Panc1 (cell line): Measurements from ENCODE around the gene VDR. TPM values are rescaled to one million over a fixed set of nuclear protein-coding genes. Genes with fewer than 3 reads are reported as not detected.

ENCODE experiments used
- ATAC-seq: fragments of 200-7000 bp; cut with Tn5 transposase; 2 replicates; pipeline ENCODE4 v1.9.1; 2020; ENCODE audit warnings: mild to moderate bottlenecking, moderate library complexity
- BruUV-seq: library from RNA; stranded (reverse); fragments of 400-500 nt; replicated peaks from 2 replicates; lab custom pipeline; 2021; lab: Mats Ljungman, UMichigan
- CTCF ChIA-PET: fragments of 300-600 bp; sonication (Branson Sonifier 250); formaldehyde crosslinking; loops from one replicate; lab custom pipeline; 2022; ENCODE audit warnings: antibody characterized with exemption; lab: Charles Lee
- POLR2A ChIA-PET: fragments of 300-600 bp; sonication (Branson Sonifier 250); formaldehyde crosslinking; loops from one replicate; lab custom pipeline; 2022; ENCODE audit warnings: antibody characterized with exemption; lab: Charles Lee
- DNase-seq: peaks from one replicate; pipeline ENCODE4 v3.0.0-alpha.2; 2010; ENCODE audit warnings: low read depth, low spot score
- H3K27ac ChIP-seq: 2 replicates; pipeline ENCODE4 v1.5.1; 2011; ENCODE audit warnings: mild to moderate bottlenecking, low read length, inconsistent platforms
- H3K27me3 ChIP-seq: fragments of 200-500 bp; sonication (Bioruptor generic); 2 replicates; pipeline ENCODE4 v1.6.0; 2014; ENCODE audit warnings: low read length, inconsistent platforms; ENCODE audit not compliant: control insufficient read depth, insufficient read depth
- H3K36me3 ChIP-seq: fragments of 200-500 bp; sonication (Bioruptor generic); 2 replicates; pipeline ENCODE4 v1.5.1; 2014; ENCODE audit warnings: inconsistent platforms, mild to moderate bottlenecking, low read length, moderate library complexity; ENCODE audit not compliant: control insufficient read depth, insufficient read depth
- H3K4me1 ChIP-seq: 2 replicates; pipeline ENCODE4 v1.5.1; 2011; ENCODE audit warnings: inconsistent platforms, mild to moderate bottlenecking, low read length, moderate library complexity; ENCODE audit not compliant: control insufficient read depth, insufficient read depth
- H3K4me3 ChIP-seq, 2 experiments: 2 replicates each; pipeline ENCODE4 v1.5.1; 2011 to 2012; ENCODE audit warnings: low read depth in 2 of 2, low read length in 2 of 2, mild to moderate bottlenecking in 2 of 2, inconsistent platforms in 1 of 2, moderate library complexity in 1 of 2
- H3K9me3 ChIP-seq: fragments of 200-500 bp; sonication (Bioruptor generic); 2 replicates; pipeline ENCODE4 v1.5.1; 2014; ENCODE audit warnings: low read depth, mild to moderate bottlenecking, inconsistent platforms, low read length, moderate library complexity; ENCODE audit not compliant: control insufficient read depth, insufficient read depth
- CTCF ChIP-seq: fragments of 450-650 bp; IDR thresholded peaks from 2 replicates; pipeline ENCODE4 v1.5.1; 2017; ENCODE audit warnings: mild to moderate bottlenecking
- POLR2AphosphoS5 ChIP-seq: IDR thresholded peaks from 2 replicates; pipeline ENCODE4 v1.6.1; 2012; ENCODE audit warnings: mild to moderate bottlenecking, low read depth, low read length, moderate library complexity
- SIN3A ChIP-seq: IDR thresholded peaks from 2 replicates; pipeline ENCODE4 v1.6.1; 2012; ENCODE audit warnings: low read depth, mild to moderate bottlenecking, low read length, moderate library complexity, borderline replicate concordance; ENCODE audit not compliant: insufficient read depth
- TCF7L2 ChIP-seq: IDR thresholded peaks from 2 replicates; pipeline ENCODE4 v1.6.1; 2011; ENCODE audit warnings: mild to moderate bottlenecking, low read depth, low read length, inconsistent platforms
- in situ Hi-C: cut with HindIII; loops from 2 replicates; pipeline ENCODE4 v1.10.0; 2016; ENCODE audit warnings: low sequenced_read_pairs, low pct_unique_long_range_greater_than_20kb
- intact Hi-C: fragments of 100-400 bp; cut with micrococcal nuclease; formaldehyde crosslinking; loops from one replicate; pipeline ENCODE4 v1.10.0; 2022; ENCODE audit not compliant: unreplicated experiment
- total RNA-seq: library from RNA; stranded (reverse); gene quantifications from one replicate; pipeline ENCODE4 v1.2.1, GENCODE V29; 2021; ENCODE audit not compliant: unreplicated experiment
- TF ChIP-seq, protein P1 (sequence below), 2 experiments: IDR thresholded peaks; 2 replicates each; pipeline ENCODE4 v1.6.1; 2011 to 2012; ENCODE audit warnings: low read depth in 2 of 2, control low read depth in 1 of 2, low read length in 1 of 2, mild to moderate bottlenecking in 1 of 2, moderate library complexity in 1 of 2; ENCODE audit not compliant: insufficient read depth in 1 of 2

Gene VDR
- total RNA-seq, 1 experiment from 2014 or later = 3.0 TPM

DNA sequence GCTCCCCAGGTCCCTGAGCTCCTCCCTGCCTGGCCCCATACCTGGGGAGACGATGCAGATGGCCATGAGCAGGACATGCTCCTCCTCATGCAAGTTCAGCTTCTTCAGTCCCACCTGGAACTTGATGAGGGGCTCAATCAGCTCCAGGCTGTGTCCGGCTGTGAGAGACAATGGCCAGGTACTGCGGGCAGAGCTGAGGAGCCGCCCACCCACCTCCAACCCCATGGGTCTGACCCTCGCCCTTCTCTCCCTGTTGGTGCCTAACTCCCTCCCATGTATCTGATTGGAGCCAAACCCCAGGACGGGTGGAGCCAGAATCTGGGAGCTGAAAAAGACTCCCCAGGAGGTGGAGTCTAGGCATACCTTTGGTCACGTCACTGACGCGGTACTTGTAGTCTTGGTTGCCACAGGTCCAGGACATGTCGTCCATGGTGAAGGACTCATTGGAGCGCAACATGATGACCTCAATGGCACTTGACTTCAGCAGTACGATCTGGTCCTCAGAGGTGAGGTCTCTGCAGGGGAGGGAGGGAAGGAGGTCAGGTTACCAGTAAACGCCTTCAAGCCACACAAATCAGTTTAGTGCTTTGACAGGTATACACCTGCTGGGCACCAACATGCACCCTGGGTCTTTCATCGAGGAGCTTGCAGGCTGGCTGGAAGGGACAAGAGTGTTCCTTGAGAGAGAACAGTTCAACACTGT lies 58.3 kb downstream of the VDR start:
- no TSS peak for BruUV-seq
- intact Hi-C loops = no loop called here
- DNase-seq = no peak
- H3K27me3 ChIP-seq = no peaks in the 10 kb centered on the region
- CTCF ChIA-PET = interaction anchor here (0.6 to 0.9 kb wide), 2 partner anchors 9 to 102 kb away, joined by 3 read pairs; no protein-coding TSS in a partner anchor
- POLR2A ChIA-PET = no interaction called here
- in situ Hi-C loops = no loop called here
- H3K27ac ChIP-seq = no peak overlapping the region
- TF ChIP-seq CTCF = no peak
- TF ChIP-seq POLR2AphosphoS5 = no peak
- no peak for TF ChIP-seq TCF7L2
- TF ChIP-seq, protein P1, sequence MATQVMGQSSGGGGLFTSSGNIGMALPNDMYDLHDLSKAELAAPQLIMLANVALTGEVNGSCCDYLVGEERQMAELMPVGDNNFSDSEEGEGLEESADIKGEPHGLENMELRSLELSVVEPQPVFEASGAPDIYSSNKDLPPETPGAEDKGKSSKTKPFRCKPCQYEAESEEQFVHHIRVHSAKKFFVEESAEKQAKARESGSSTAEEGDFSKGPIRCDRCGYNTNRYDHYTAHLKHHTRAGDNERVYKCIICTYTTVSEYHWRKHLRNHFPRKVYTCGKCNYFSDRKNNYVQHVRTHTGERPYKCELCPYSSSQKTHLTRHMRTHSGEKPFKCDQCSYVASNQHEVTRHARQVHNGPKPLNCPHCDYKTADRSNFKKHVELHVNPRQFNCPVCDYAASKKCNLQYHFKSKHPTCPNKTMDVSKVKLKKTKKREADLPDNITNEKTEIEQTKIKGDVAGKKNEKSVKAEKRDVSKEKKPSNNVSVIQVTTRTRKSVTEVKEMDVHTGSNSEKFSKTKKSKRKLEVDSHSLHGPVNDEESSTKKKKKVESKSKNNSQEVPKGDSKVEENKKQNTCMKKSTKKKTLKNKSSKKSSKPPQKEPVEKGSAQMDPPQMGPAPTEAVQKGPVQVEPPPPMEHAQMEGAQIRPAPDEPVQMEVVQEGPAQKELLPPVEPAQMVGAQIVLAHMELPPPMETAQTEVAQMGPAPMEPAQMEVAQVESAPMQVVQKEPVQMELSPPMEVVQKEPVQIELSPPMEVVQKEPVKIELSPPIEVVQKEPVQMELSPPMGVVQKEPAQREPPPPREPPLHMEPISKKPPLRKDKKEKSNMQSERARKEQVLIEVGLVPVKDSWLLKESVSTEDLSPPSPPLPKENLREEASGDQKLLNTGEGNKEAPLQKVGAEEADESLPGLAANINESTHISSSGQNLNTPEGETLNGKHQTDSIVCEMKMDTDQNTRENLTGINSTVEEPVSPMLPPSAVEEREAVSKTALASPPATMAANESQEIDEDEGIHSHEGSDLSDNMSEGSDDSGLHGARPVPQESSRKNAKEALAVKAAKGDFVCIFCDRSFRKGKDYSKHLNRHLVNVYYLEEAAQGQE (IDR thresholded peaks at IDR 0.05; ENCODE audit: insufficient read depth in 1 of 2, low read depth in 2 of 2, low read length in 1 of 2) = no peak
- no peak for TF ChIP-seq SIN3A
- no peak for ATAC-seq
- H3K9me3 ChIP-seq = no peaks in the 10 kb centered on the region
- H3K4me3 ChIP-seq = no peak overlapping the region
- no peaks in the 10 kb centered on the region for H3K4me1 ChIP-seq
- no peaks in the 10 kb centered on the region for H3K36me3 ChIP-seq

GRCh38 chr12:47845081-47845480 lies 59.7 kb downstream of the VDR start:
- no peaks in the 10 kb centered on the region for H3K4me1 ChIP-seq
- ATAC-seq = no peak
- H3K27ac ChIP-seq = no peak overlapping the region
- in situ Hi-C loops = no loop called here
- no peak overlapping the region for H3K4me3 ChIP-seq
- DNase-seq = no peak
- H3K9me3 ChIP-seq = no peaks in the 10 kb centered on the region
- ChIA-PET POLR2A (no interaction called here), CTCF (no interaction called here)
- peaks cover 3% of the 10 kb centered on the region; the same call in 1 of the 2 replicates for H3K27me3 ChIP-seq
- intact Hi-C loops = no loop called here
- H3K36me3 ChIP-seq = no peaks in the 10 kb centered on the region
- TF ChIP-seq, protein P1 (IDR thresholded peaks at IDR 0.05; ENCODE audit: insufficient read depth in 1 of 2, low read depth in 2 of 2, low read length in 1 of 2) = no peak
- TF ChIP-seq CTCF (no peak), POLR2AphosphoS5 (no peak), TCF7L2 (no peak), SIN3A (no peak)
- no TSS peak for BruUV-seq
